ENCODE data around the gene STARD5.

DNA sequence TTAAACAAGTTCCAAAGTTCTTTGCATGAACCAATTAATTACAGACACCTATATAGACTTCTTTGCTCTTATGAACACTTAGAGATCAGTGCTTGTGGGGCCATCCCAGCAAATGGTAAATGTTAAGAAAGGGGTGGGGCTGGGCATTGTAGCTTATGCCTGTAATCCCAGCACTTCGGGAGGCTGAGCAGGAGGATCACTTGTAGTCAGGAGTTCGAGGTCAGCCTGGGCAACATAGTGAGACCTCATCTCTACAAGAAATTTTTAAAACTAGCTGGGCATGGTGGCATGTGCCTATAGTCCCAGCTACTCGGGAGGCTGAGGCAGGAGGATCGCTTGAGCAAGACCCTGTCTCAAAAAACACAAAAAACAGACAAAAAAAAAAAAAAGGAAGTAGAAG lies 19.4 kb upstream of the STARD5 start:
- TF ChIP-seq, protein P1, sequence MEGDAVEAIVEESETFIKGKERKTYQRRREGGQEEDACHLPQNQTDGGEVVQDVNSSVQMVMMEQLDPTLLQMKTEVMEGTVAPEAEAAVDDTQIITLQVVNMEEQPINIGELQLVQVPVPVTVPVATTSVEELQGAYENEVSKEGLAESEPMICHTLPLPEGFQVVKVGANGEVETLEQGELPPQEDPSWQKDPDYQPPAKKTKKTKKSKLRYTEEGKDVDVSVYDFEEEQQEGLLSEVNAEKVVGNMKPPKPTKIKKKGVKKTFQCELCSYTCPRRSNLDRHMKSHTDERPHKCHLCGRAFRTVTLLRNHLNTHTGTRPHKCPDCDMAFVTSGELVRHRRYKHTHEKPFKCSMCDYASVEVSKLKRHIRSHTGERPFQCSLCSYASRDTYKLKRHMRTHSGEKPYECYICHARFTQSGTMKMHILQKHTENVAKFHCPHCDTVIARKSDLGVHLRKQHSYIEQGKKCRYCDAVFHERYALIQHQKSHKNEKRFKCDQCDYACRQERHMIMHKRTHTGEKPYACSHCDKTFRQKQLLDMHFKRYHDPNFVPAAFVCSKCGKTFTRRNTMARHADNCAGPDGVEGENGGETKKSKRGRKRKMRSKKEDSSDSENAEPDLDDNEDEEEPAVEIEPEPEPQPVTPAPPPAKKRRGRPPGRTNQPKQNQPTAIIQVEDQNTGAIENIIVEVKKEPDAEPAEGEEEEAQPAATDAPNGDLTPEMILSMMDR (IDR thresholded peaks at IDR 0.05): no peak
- TF ChIP-seq POLR2A (IDR thresholded peaks at IDR 0.05): no peak
